K562 (cell line): ENCODE measurements around the gene NUDT12. TPM values are rescaled to one million over a fixed set of nuclear protein-coding genes. Genes with fewer than 3 reads are reported as not detected.

Experiments used
- ATAC-seq: fragments of 200-7000 bp; cut with Tn5 transposase; 3 replicates; pipeline ENCODE4 v1.9.1; 2020; ENCODE audit warnings: moderate library complexity
- BruUV-seq: library from RNA; stranded (reverse); fragments of 400-500 nt; replicated peaks from 2 replicates; lab custom pipeline; 2021; lab: Mats Ljungman, UMichigan
- CTCF ChIA-PET: fragments of 300-600 bp; formaldehyde crosslinking; extraction: SDS; loops from one replicate; lab custom pipeline; 2021; ENCODE audit warnings: low intra/inter-chr PET ratio; lab: Yijun Ruan, JAX
- POLR2A ChIA-PET: fragments of 300-600, 350-650 bp; sonication (Branson Sonifier 250); formaldehyde crosslinking; extraction: SDS; loops from one replicate; lab custom pipeline; 2021; ENCODE audit warnings: antibody characterized with exemption, inconsistent platforms; lab: Yijun Ruan, JAX
- DNase-seq, 4 experiments: peaks; one replicate each; pipeline versions ENCODE4 v3.0.0 to v3.0.0-alpha.2; 2011 to 2018; ENCODE audit warnings: low spot score in 3 of 4, mixed read lengths in 3 of 4; ENCODE audit errors: extremely low read depth in 1 of 4
- FAIRE-seq: peaks from 2 replicates; lab custom pipeline; 2011; peaks lifted over from hg19 to GRCh38; lab: Jason Lieb, UNC
- H2AFZ ChIP-seq: 2 replicates; pipeline ENCODE4 v1.6.0; 2011; ENCODE audit warnings: low read depth, low read length, control low read depth, inconsistent platforms
- H3K27ac ChIP-seq: fragments of 200-600 bp; 3 replicates; pipeline ENCODE4 v1.8.0; 2011; ENCODE audit warnings: low read depth, mild to moderate bottlenecking, control low read depth, inconsistent platforms, low read length, moderate library complexity, mixed read lengths; ENCODE audit errors: extremely low read depth
- H3K27me3 ChIP-seq, 2 experiments: fragments of 300-600 bp in 1 of 2; 2 replicates in 1 of 2; 3 replicates in 1 of 2; pipeline versions ENCODE4 v1.6.0 to v1.8.0; 2011; ENCODE audit warnings: inconsistent platforms in 2 of 2, low read length in 2 of 2, mild to moderate bottlenecking in 1 of 2, mixed read lengths in 1 of 2, moderate library complexity in 1 of 2; ENCODE audit not compliant: control insufficient read depth in 2 of 2, insufficient read depth in 2 of 2
- H3K36me3 ChIP-seq: fragments of 300-600 bp; 3 replicates; pipeline ENCODE4 v1.8.0; 2011; ENCODE audit warnings: mild to moderate bottlenecking, low read length, inconsistent platforms; ENCODE audit not compliant: control insufficient read depth, insufficient read depth
- H3K4me1 ChIP-seq, 2 experiments: fragments of 200-600 bp in 1 of 2; replicated peaks in 1 of 2; 2 replicates in 1 of 2; 3 replicates in 1 of 2; pipeline versions ENCODE4 v1.5.1 to v1.8.0; 2011; ENCODE audit warnings: inconsistent platforms in 2 of 2, low read length in 2 of 2, mild to moderate bottlenecking in 1 of 2, mixed read lengths in 1 of 2, moderate library complexity in 1 of 2; ENCODE audit not compliant: control insufficient read depth in 2 of 2, insufficient read depth in 2 of 2
- H3K4me2 ChIP-seq: 2 replicates; pipeline ENCODE4 v1.6.1; 2011; ENCODE audit warnings: low read length, control low read depth, inconsistent platforms, mixed read lengths; ENCODE audit not compliant: insufficient read depth
- H3K4me3 ChIP-seq: fragments of 200-600 bp; sonication (generic), shearing (Covaris generic); 2 replicates; pipeline ENCODE4 v1.5.1; 2016; ENCODE audit warnings: control low read depth, inconsistent platforms
- H3K79me2 ChIP-seq: fragments of 200-600 bp; 3 replicates; pipeline ENCODE4 v1.8.0; 2011; ENCODE audit warnings: low read length, inconsistent platforms; ENCODE audit not compliant: control insufficient read depth, insufficient read depth
- H3K9ac ChIP-seq, 2 experiments: 2 replicates each; pipeline versions ENCODE4 v1.6.0 to v1.6.1; 2011; ENCODE audit warnings: low read depth in 2 of 2, low read length in 2 of 2, control low read depth in 1 of 2, inconsistent platforms in 1 of 2, mild to moderate bottlenecking in 1 of 2, mixed read lengths in 1 of 2; ENCODE audit not compliant: insufficient read depth in 1 of 2
- H3K9me1 ChIP-seq: one replicate; pipeline ENCODE4 v1.6.0; 2011; ENCODE audit warnings: inconsistent platforms, mild to moderate bottlenecking, low read length, moderate library complexity; ENCODE audit not compliant: control insufficient read depth, insufficient read depth
- H3K9me3 ChIP-seq: replicated peaks from 2 replicates; pipeline ENCODE4 v1.5.1; 2011; ENCODE audit warnings: low read depth, low read length, inconsistent platforms; ENCODE audit not compliant: control insufficient read depth, insufficient read depth
- H4K20me1 ChIP-seq: replicated peaks from 2 replicates; pipeline ENCODE4 v1.6.1; 2011; ENCODE audit warnings: low read length, inconsistent platforms, mixed read lengths; ENCODE audit not compliant: control insufficient read depth, insufficient read depth
- EP400 ChIP-seq: fragments of 450-650 bp; IDR thresholded peaks from 2 replicates; pipeline ENCODE4 v1.6.1; 2017; ENCODE audit warnings: antibody characterized with exemption, mild to moderate bottlenecking, moderate library complexity
- HDAC8 ChIP-seq: fragments of 450-650 bp; IDR thresholded peaks from 2 replicates; pipeline ENCODE4 v1.6.1; 2016; ENCODE audit warnings: mild to moderate bottlenecking, missing genetic modification characterization, moderate library complexity, missing compliant biosample characterization
- NR2C1 ChIP-seq, 2 experiments: fragments of 450-650 bp; IDR thresholded peaks; 2 replicates each; pipeline ENCODE4 v1.6.1; 2017; ENCODE audit warnings: mild to moderate bottlenecking in 2 of 2, antibody characterized with exemption in 1 of 2, inconsistent platforms in 1 of 2, missing compliant biosample characterization in 1 of 2, missing genetic modification characterization in 1 of 2
- NR3C1 ChIP-seq: sonication (generic); formaldehyde crosslinking; IDR thresholded peaks from 2 replicates; pipeline ENCODE4 v1.8.1; 2022; ENCODE audit warnings: missing genetic modification reagents
- SMARCC2 ChIP-seq: fragments of 450-650 bp; IDR thresholded peaks from 2 replicates; pipeline ENCODE4 v1.6.1; 2017; ENCODE audit warnings: antibody characterized with exemption, moderate library complexity, mild to moderate bottlenecking, low read depth
- SP2 ChIP-seq: IDR thresholded peaks from 2 replicates; pipeline ENCODE4 v1.6.1; 2011; ENCODE audit warnings: mild to moderate bottlenecking, low read depth, low read length, moderate library complexity; ENCODE audit not compliant: poor library complexity, severe bottlenecking; ENCODE audit errors: extremely low read depth
- YY1 ChIP-seq, 3 experiments: IDR thresholded peaks; 2 replicates each; pipeline ENCODE4 v1.6.1; 2011; ENCODE audit warnings: low read length in 2 of 3, mild to moderate bottlenecking in 2 of 3, moderate library complexity in 2 of 3, borderline replicate concordance in 1 of 3, control low read depth in 1 of 3, low read depth in 1 of 3; ENCODE audit not compliant: insufficient read depth in 3 of 3, insufficient replicate concordance in 2 of 3, control insufficient read depth in 1 of 3, insufficient read length in 1 of 3; ENCODE audit errors: extremely low read depth in 1 of 3
- ZKSCAN1 ChIP-seq: fragments of 150-350 bp; IDR thresholded peaks from 2 replicates; pipeline ENCODE4 v1.6.1; 2016; ENCODE audit warnings: low read depth, low read length
- in situ Hi-C: fragments of 300-500 bp; cut with MboI; formaldehyde crosslinking; loops from 4 replicates; pipeline ENCODE4 v1.15.0; 2018; ENCODE audit warnings: inconsistent platforms, mixed read lengths
- intact Hi-C: fragments of 100-400 bp; cut with micrococcal nuclease; formaldehyde crosslinking; loops from 2 replicates; pipeline ENCODE4 v1.14.2; 2022
- polyA plus RNA-seq, 8 experiments: library from polyadenylated mRNA; depleted of rRNA in 4 of 8; stranded (reverse) in 5 of 8; unstranded in 3 of 8; fragments of >200 nt; fragmentation: Nextera tagmentation in 2 of 8; fragmentation: Illumina TruSeq in 1 of 8; extraction: Ambion mirVana in 2 of 8; extraction: Trizol in 1 of 8; gene quantifications; 2 replicates each; pipeline versions ENCODE4 v1.2.1 to v1.2.3, GENCODE V29; 2011 to 2014; ENCODE audit warnings: inconsistent platforms in 1 of 8, missing spikeins in 1 of 8
- total RNA-seq, 7 experiments: library from RNA; depleted of rRNA in 6 of 7; stranded (reverse); fragments of >200 nt in 6 of 7; fragmentation: Illumina TruSeq in 2 of 7; extraction: Trizol in 2 of 7; gene quantifications; 2 replicates each; pipeline versions ENCODE4 v1.2.1 to v1.2.3, GENCODE V29; 2011 to 2021; ENCODE audit warnings: low replicate concordance in 1 of 7

The NUDT12 gene
- total and polyA plus RNA-seq, 9 of the 15 experiments (the other 6 are each of a cell fraction or from before 2014, with no cell fraction given) = 10.9 to 27.2 (median 18.5) TPM

GRCh38 chr5:103542441-103542840, 20.1 kb downstream of the NUDT12 start:
- ChIA-PET POLR2A (no interaction called here), CTCF (no interaction called here)
- in situ Hi-C loops (no loop called here), intact Hi-C loops (no loop called here)
- ATAC-seq (no peak), DNase-seq (no peak), FAIRE-seq (no peak)
- no peak overlapping the region for H3K9ac ChIP-seq
- no peak overlapping the region for H3K27ac ChIP-seq
- no peaks in the 10 kb centered on the region for H3K4me1 ChIP-seq
- H4K20me1 ChIP-seq = no peaks in the 10 kb centered on the region
- H3K79me2 ChIP-seq = no peaks in the 10 kb centered on the region
- no peaks in the 10 kb centered on the region for H3K36me3 ChIP-seq
- H3K9me1 ChIP-seq = no peaks in the 10 kb centered on the region
- no peak overlapping the region for H2AFZ ChIP-seq
- BruUV-seq = no TSS peak
- no peak for TF ChIP-seq HDAC8 (tag)
- no peak for TF ChIP-seq SP2
- no peak for TF ChIP-seq SMARCC2
- no peak for TF ChIP-seq NR3C1 (CRISPR knock-in tag)
- no peak for TF ChIP-seq YY1 (IDR thresholded peaks at IDR 0.05; ENCODE audit: borderline replicate concordance in 1 of 3, control insufficient read depth in 1 of 3, extremely low read depth in 1 of 3, insufficient read depth in 3 of 3, insufficient read length in 1 of 3, insufficient replicate concordance in 2 of 3, low read depth in 1 of 3, low read length in 2 of 3)
- TF ChIP-seq EP400 = no peak
- TF ChIP-seq NR2C1 (IDR thresholded peaks at IDR 0.05) = no peak
- TF ChIP-seq NR2C1 (tag; IDR thresholded peaks at IDR 0.05) = no peak
- TF ChIP-seq ZKSCAN1 = no peak
- no peak overlapping the region for H3K4me3 ChIP-seq
- no peak overlapping the region for H3K4me2 ChIP-seq
- H3K9me3 ChIP-seq = no peaks in the 10 kb centered on the region
- H3K27me3 ChIP-seq = no peaks in the 10 kb centered on the region
